Esophagus squamous epithelium (tissue), 4 donors: ENCODE measurements around the gene MCOLN2.

Source experiments
- CTCF ChIP-seq, 6 experiments: fragments of 450-650 bp in 4 of 6; fragments of 200-600 bp in 2 of 6; sonication (generic) in 2 of 6; IDR thresholded peaks; one replicate each; pipeline ENCODE4 v1.5.1; 2016 to 2019; ENCODE audit warnings: antibody characterized with exemption in 6 of 6, mild to moderate bottlenecking in 4 of 6, moderate library complexity in 4 of 6
- POLR2A ChIP-seq, 4 donors: fragments of 450-650 bp; IDR thresholded peaks; one replicate each; pipeline ENCODE4 v1.6.1; 2017; ENCODE audit warnings: antibody characterized with exemption in 4 of 4, mild to moderate bottlenecking in 4 of 4, moderate library complexity in 3 of 4

DNA sequence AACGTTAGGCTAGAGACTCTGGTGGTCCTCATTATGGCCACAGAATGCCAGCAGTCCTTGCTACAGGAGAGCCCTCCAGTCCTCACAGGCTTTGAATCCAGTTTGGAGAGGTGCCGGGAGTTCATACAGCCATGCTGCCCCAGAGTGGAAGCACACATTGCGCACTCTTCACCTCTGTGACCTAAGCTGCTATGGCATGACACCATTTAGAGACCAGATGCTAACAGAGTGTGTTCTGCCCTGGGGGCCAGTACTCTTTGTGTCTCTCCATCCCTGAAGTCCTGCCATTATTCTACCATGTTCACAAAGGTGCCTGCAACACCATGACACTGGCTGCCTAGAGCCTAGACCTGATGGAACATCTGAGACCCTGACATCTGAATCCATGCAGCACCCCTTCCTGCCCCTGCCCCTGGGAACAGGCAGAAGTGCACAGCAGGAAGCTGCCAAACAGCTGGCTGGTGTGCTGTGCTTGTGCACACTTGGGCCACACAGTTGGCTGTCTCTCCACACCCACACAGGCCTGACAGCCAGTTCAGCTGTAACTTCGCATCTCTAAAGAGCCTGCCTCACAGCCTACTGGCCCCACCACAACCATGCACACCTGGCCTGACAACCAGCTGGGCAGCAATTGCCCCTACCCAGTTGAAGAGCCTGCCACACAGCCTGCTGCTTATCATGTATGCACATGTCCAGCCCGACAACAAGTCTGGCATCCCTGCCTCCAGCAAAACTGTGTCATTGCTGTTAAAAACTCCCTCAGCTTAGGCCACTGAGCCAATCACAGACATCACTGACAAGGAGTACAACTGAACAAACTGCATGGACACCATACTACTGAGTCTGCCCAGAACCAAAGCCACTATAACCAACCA is 49.1 kb downstream of the MCOLN2 start:
- TF ChIP-seq CTCF (IDR thresholded peaks at IDR 0.05) (no peak), POLR2A (IDR thresholded peaks at IDR 0.05) (no peak)
